ENCODE measurements around the gene AFMID. TPM values are rescaled to one million over a fixed set of nuclear protein-coding genes. Genes with fewer than 3 reads are reported as not detected.

Gene AFMID
- total RNA-seq, 1 experiment from 2014 or later, result 65.8 TPM

GRCh38 chr17:78252111-78252634 is 65.0 kb downstream of the AFMID start:
- Histone ChIP-seq H3K4me1 (ENCODE audit: control insufficient read depth in 1 of 2, insufficient read depth in 2 of 2, low read length in 2 of 2) (peaks cover 5 to 14% of the 10 kb centered on the region in 2 experiments), H4K20me1 (ENCODE audit: insufficient read depth) (no peaks in the 10 kb centered on the region), H3K9me3 (ENCODE audit: control insufficient read depth in 1 of 2, insufficient read depth in 1 of 2, low read depth in 1 of 2, low read length in 2 of 2) (no peaks in the 10 kb centered on the region), H3K79me2 (ENCODE audit: insufficient read depth, low read length) (no peaks in the 10 kb centered on the region), H3K27ac (ENCODE audit: low read depth, low read length) (no peak overlapping the region), H3K9me2 (ENCODE audit: insufficient read depth) (no peaks in the 10 kb centered on the region), H3K36me3 (ENCODE audit: control insufficient read depth in 1 of 2, insufficient read depth in 2 of 2, low read length in 2 of 2) (no peaks in the 10 kb centered on the region), H3K4me2 (ENCODE audit: low read length) (no peak overlapping the region), H3K9ac (ENCODE audit: low read length) (no peak overlapping the region), H3K4me3 (replicated peaks in 1 of 2; ENCODE audit: low read depth in 1 of 2, low read length in 2 of 2) (no peak overlapping the region), H3K27me3 (ENCODE audit: insufficient read depth, low read length) (no peaks in the 10 kb centered on the region), H2AFZ (ENCODE audit: low read depth, low read length, poor library complexity, severe bottlenecking) (no peak overlapping the region)
- RAD21 ChIA-PET (ENCODE audit: low non-redundant PET in 1 of 2, low total read pairs in 2 of 2, uncharacterized antibody in 2 of 2, unreplicated experiment in 2 of 2), result interaction anchor here in 1 of 2 experiments (2.3 kb wide), 1 partner anchor 170 kb away, joined by 12 read pairs; no protein-coding TSS in a partner anchor
- POLR2A ChIA-PET, result no interaction called here
- DNase-seq (ENCODE audit: low read depth, low spot score), result no peak
- intact Hi-C loops (cut with micrococcal nuclease), result loop anchor here (5.0 kb wide), 1 partner anchor 125 kb away; the partner anchor contains the start of gene TMC6
- BruUV-seq (replicated peaks), result no TSS peak
- CTCF ChIA-PET, result interaction anchor here (1.3 to 3.0 kb wide), 10 partner anchors 7 to 193 kb away, joined by 3 to 61 read pairs (median 6); partner anchors contain the start of gene TMC8
- TF ChIP-seq JUND (IDR thresholded peaks at IDR 0.05), result no peak
- TF ChIP-seq POLR2A (IDR thresholded peaks at IDR 0.05; ENCODE audit: borderline replicate concordance, extremely low read depth, insufficient read depth, insufficient read length), result no peak
- TF ChIP-seq ZBTB33 (IDR thresholded peaks at IDR 0.05; ENCODE audit: extremely low read depth, insufficient replicate concordance, low read length), result no peak
- no peak for TF ChIP-seq ELF1 (IDR thresholded peaks at IDR 0.05; ENCODE audit: borderline replicate concordance, low read depth)
- no peak for TF ChIP-seq EGR1 (IDR thresholded peaks at IDR 0.05; ENCODE audit: low read depth)
- TF ChIP-seq CTCF (IDR thresholded peaks at IDR 0.05 in 2 of 3, conservative IDR thresholded peaks at IDR 0.05 in 1 of 3; ENCODE audit: borderline replicate concordance in 1 of 3, insufficient read depth in 1 of 3, low read depth in 2 of 3, low read length in 2 of 3), result no peak
- no peak for TF ChIP-seq FOSL1 (IDR thresholded peaks at IDR 0.05; ENCODE audit: low read depth)
- no peak for TF ChIP-seq RAD21 (IDR thresholded peaks at IDR 0.05; ENCODE audit: low read depth)
- TF ChIP-seq ATF3 (IDR thresholded peaks at IDR 0.05), result no peak
- ATAC-seq, result no peak
